Activated T-cell treated with anti-CD3 and anti-CD28 coated beads, Interleukin-2, amount 50 U/mL, for 72 hours (primary cell): ENCODE measurements around the gene FAM13A. TPM values are rescaled to one million over a fixed set of nuclear protein-coding genes. Genes with fewer than 3 reads are reported as not detected.
A peak's percentile ranks its signal among the peaks of the same experiment; 100 is the strongest.

ENCODE experiments used
- ATAC-seq, 2 donors: fragments of 150-1000 bp; cut with Tn5 transposase; replicated peaks in 1 of 2; 2 replicates each; pipeline ENCODE4 v1.10.0; 2021; ENCODE audit warnings: moderate library complexity in 2 of 2, mild to moderate bottlenecking in 1 of 2
- DNase-seq, 2 donors: peaks; one replicate each; pipeline ENCODE4 v3.0.0; 2021 to 2022; ENCODE audit warnings: mixed read lengths in 1 of 2
- H3K27ac Mint-ChIP-seq: one replicate; pipeline ENCODE4 v1.8.0; 2022; ENCODE audit warnings: mild to moderate bottlenecking, moderate library complexity, mixed read lengths
- H3K27me3 Mint-ChIP-seq: one replicate; pipeline ENCODE4 v1.8.0; 2022; ENCODE audit warnings: low read depth, mixed read lengths
- H3K36me3 Mint-ChIP-seq, 2 donors: one replicate each; pipeline ENCODE4 v1.8.0; 2022; ENCODE audit warnings: mixed read lengths in 2 of 2, mild to moderate bottlenecking in 1 of 2; ENCODE audit not compliant: insufficient read depth in 2 of 2
- H3K4me1 Mint-ChIP-seq: one replicate; pipeline ENCODE4 v1.8.0; 2022; ENCODE audit warnings: low read depth, mixed read lengths
- H3K4me3 Mint-ChIP-seq, 2 donors: one replicate each; pipeline ENCODE4 v1.8.0; 2022; ENCODE audit warnings: mild to moderate bottlenecking in 2 of 2, mixed read lengths in 2 of 2, moderate library complexity in 2 of 2
- H3K9me3 Mint-ChIP-seq, 2 donors: one replicate each; pipeline ENCODE4 v1.8.0; 2022; ENCODE audit warnings: mixed read lengths in 2 of 2
- total RNA-seq, 2 donors: library from RNA; stranded (reverse); gene quantifications; one replicate each; pipeline ENCODE4 v1.2.3, GENCODE V29; 2022

FAM13A gene
- total RNA-seq, 2 donors from 2014 or later, result 4.4 to 5.9 TPM

DNA sequence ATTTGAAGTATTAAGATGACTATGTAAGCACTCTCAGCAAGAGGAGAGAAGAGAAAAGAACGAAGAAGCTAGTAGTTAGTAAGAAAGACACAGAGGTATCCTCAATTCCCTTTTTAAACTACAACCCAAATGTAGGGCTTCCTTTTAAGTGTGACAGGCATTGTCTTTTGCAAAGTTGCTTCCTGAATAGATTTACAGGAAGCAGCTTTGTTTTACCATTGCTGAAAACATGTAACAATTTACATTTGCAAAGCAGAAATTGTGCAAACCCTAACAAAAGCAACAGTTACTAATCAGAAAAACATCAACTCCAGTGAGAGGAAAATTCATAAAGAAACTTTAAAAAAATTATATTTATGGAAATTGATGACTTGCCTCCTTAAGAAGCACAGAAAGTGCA lies 96.4 kb downstream of the FAM13A start:
- Mint-ChIP-seq H3K4me3 (no peak overlapping the region), H3K4me1 (peaks cover 24% of the 10 kb centered on the region), H3K27me3 (no peaks in the 10 kb centered on the region), H3K36me3 (no peaks in the 10 kb centered on the region), H3K27ac (no peak overlapping the region), H3K9me3 (no peaks in the 10 kb centered on the region)
- ATAC-seq, result no peak
- no peak for DNase-seq

- H3K9me3 Mint-ChIP-seq, result no peaks in the 10 kb centered on the region
- H3K27me3 Mint-ChIP-seq, result no peaks in the 10 kb centered on the region
- H3K4me1 Mint-ChIP-seq, result peaks cover 12% of the 10 kb centered on the region
- no peak for DNase-seq
- H3K36me3 Mint-ChIP-seq, result no peaks in the 10 kb centered on the region
- H3K27ac Mint-ChIP-seq, result no peak overlapping the region
- ATAC-seq, result no peak
- no peak overlapping the region for H3K4me3 Mint-ChIP-seq
These were observed 98.9 kb downstream of the FAM13A start for GRCh38 chr4:88958080-88958479.

GRCh38 chr4:88957570-88957969 lies 99.4 kb downstream of the FAM13A start:
- no peak for DNase-seq
- no peak overlapping the region for H3K4me3 Mint-ChIP-seq
- H3K36me3 Mint-ChIP-seq, result no peaks in the 10 kb centered on the region
- H3K27me3 Mint-ChIP-seq, result no peaks in the 10 kb centered on the region
- no peak overlapping the region for H3K27ac Mint-ChIP-seq
- no peak for ATAC-seq
- no peaks in the 10 kb centered on the region for H3K9me3 Mint-ChIP-seq
- H3K4me1 Mint-ChIP-seq, result peaks cover 15% of the 10 kb centered on the region

DNA sequence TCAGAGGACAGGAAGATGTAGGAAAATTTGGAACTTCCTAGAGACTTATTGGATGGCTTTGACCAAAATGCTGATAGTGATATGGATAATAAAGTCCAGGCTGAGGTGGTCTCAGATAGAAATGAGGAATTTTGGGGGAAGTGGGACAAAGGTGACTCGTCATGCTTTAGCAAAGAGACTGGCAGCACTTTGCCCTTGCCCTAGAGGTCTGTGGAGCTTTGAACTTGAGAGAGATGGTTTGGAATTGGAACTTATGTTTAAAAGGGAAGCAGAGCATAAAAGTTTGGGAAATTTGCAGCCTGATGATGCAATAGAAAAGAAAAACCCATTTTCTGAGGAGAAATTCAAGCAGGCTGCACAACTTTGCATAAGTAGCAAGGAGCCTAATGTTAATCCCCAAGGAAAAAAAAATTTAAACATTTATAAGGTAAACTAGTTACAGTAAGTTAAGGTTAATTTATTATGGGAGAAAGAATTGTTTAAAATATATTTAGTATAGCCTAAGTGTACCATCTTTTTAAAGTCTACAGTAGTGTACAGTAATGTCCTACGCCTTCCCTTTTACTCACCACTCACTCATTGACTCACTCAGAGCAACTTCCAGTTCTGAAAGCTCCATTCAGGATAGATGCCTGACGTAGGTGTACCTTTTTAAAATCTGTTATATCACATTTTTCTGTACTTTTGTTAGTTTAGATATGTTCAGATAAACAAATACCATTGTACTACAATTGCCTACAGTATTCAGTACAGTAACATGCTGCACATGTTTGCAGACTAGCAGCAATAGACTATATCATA lies 101.2 kb downstream of the FAM13A start:
- ATAC-seq, result no peak
- Mint-ChIP-seq H3K4me1 (peaks cover 15% of the 10 kb centered on the region), H3K27ac (no peak overlapping the region), H3K27me3 (no peaks in the 10 kb centered on the region), H3K36me3 (no peaks in the 10 kb centered on the region), H3K9me3 (no peaks in the 10 kb centered on the region), H3K4me3 (no peak overlapping the region)
- no peak for DNase-seq

DNA sequence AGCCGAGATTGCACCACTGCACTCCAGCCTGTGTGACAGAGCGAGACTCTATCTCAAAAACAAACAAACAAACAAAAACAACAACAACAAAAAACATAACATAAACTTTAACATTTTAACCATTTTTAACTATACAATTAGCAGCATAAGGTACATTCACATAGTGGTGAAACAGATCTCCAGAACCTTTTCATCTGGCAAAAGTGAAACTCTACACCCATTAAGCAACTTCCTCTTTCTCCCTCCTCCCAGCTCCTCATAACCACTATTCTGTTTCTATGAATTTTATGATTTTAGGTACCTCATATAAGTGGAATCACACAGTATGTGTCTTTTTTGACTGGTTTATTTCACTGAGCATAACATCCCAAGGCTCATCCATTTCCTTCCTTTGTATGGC lies 103.6 kb downstream of the FAM13A start:
- no peak overlapping the region for H3K4me3 Mint-ChIP-seq
- ATAC-seq (no peak), DNase-seq (no peak)
- no peaks in the 10 kb centered on the region for H3K9me3 Mint-ChIP-seq
- peaks cover 21% of the 10 kb centered on the region for H3K4me1 Mint-ChIP-seq
- H3K36me3 Mint-ChIP-seq, result no peaks in the 10 kb centered on the region
- no peaks in the 10 kb centered on the region for H3K27me3 Mint-ChIP-seq
- no peak overlapping the region for H3K27ac Mint-ChIP-seq

- H3K27ac Mint-ChIP-seq, result no peak overlapping the region
- H3K27me3 Mint-ChIP-seq, result no peaks in the 10 kb centered on the region
- DNase-seq (no peak), ATAC-seq (no peak)
- H3K4me3 Mint-ChIP-seq, result no peak overlapping the region
- H3K9me3 Mint-ChIP-seq, result no peaks in the 10 kb centered on the region
- H3K4me1 Mint-ChIP-seq, result peaks cover 28% of the 10 kb centered on the region
- no peaks in the 10 kb centered on the region for H3K36me3 Mint-ChIP-seq
These were observed 104.9 kb downstream of the FAM13A start for GRCh38 chr4:88952081-88952480.

- Mint-ChIP-seq H3K9me3 (peaks cover 0 to 1% of the 10 kb centered on the region in 2 donors), H3K4me3 (no peak overlapping the region), H3K4me1 (peaks cover 28% of the 10 kb centered on the region), H3K36me3 (peaks cover 0 to 1% of the 10 kb centered on the region in 2 donors), H3K27me3 (no peaks in the 10 kb centered on the region), H3K27ac (no peak overlapping the region)
- ATAC-seq (no peak), DNase-seq (no peak)
These were observed 107.4 kb downstream of the FAM13A start for GRCh38 chr4:88949605-88950004.

- peak overlapping the region in 1 of 2 donors; percentile 14 for H3K4me3 Mint-ChIP-seq
These were observed 116.5 kb downstream of the FAM13A start for GRCh38 chr4:88940506-88940905.

GRCh38 chr4:88939697-88940096 lies 117.3 kb downstream of the FAM13A start:
- no peak for DNase-seq
- Mint-ChIP-seq H3K4me1 (peaks cover 32% of the 10 kb centered on the region), H3K27me3 (no peaks in the 10 kb centered on the region), H3K36me3 (no peaks in the 10 kb centered on the region), H3K27ac (no peak overlapping the region), H3K9me3 (no peaks in the 10 kb centered on the region), H3K4me3 (no peak overlapping the region)
- ATAC-seq, result no peak

More at GRCh38 chr4:88940506-88940905, 116.5 kb downstream of the FAM13A start:
- Mint-ChIP-seq H3K9me3 (no peaks in the 10 kb centered on the region), H3K27ac (no peak overlapping the region), H3K4me1 (peaks cover 32% of the 10 kb centered on the region), H3K27me3 (no peaks in the 10 kb centered on the region), H3K36me3 (no peaks in the 10 kb centered on the region)
- ATAC-seq, result no peak
- DNase-seq, result no peak

GRCh38 chr4:88938138-88938537 lies 118.8 kb downstream of the FAM13A start:
- Mint-ChIP-seq H3K4me1 (peaks cover 40% of the 10 kb centered on the region), H3K27ac (no peak overlapping the region), H3K4me3 (no peak overlapping the region), H3K27me3 (no peaks in the 10 kb centered on the region), H3K36me3 (no peaks in the 10 kb centered on the region), H3K9me3 (no peaks in the 10 kb centered on the region)
- DNase-seq, result no peak
- no peak for ATAC-seq

DNA sequence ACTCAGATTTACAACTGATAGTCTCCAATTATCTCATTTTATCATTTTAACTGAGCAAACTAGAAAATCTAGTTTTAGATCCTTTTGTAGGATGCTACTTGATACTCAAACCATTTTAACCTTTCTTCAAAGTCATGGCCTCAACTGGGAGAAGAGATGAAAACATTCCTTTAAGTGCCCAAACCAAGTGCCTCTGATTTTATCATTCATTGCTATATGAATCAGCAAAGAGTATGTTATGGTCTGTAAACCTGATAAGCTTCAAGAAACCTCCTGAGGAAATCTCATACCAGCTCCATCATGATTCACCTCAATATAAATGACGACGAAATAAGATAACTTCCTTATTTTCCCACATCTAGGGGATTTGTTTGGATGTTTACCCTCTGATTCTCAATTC lies 119.9 kb downstream of the FAM13A start:
- Mint-ChIP-seq H3K9me3 (no peaks in the 10 kb centered on the region), H3K4me3 (no peak overlapping the region), H3K36me3 (no peaks in the 10 kb centered on the region), H3K27me3 (no peaks in the 10 kb centered on the region), H3K4me1 (peaks cover 35% of the 10 kb centered on the region), H3K27ac (no peak overlapping the region)
- no peak for ATAC-seq
- no peak for DNase-seq

- no peak for DNase-seq
- no peak overlapping the region for H3K4me3 Mint-ChIP-seq
- peaks cover 18% of the 10 kb centered on the region for H3K4me1 Mint-ChIP-seq
- no peak overlapping the region for H3K27ac Mint-ChIP-seq
- H3K36me3 Mint-ChIP-seq, result peaks cover 0 to 3% of the 10 kb centered on the region in 2 donors
- H3K27me3 Mint-ChIP-seq, result no peaks in the 10 kb centered on the region
- ATAC-seq, result no peak
- peaks cover 0 to 2% of the 10 kb centered on the region in 2 donors for H3K9me3 Mint-ChIP-seq
These were observed 123.4 kb downstream of the FAM13A start for GRCh38 chr4:88933414-88934160.

- H3K27ac Mint-ChIP-seq, result no peak overlapping the region
- DNase-seq (no peak), ATAC-seq (no peak)
- H3K9me3 Mint-ChIP-seq, result peaks cover 2% of the 10 kb centered on the region in 2 donors
- peaks cover 0 to 3% of the 10 kb centered on the region in 2 donors for H3K36me3 Mint-ChIP-seq
- H3K27me3 Mint-ChIP-seq, result no peaks in the 10 kb centered on the region
- H3K4me1 Mint-ChIP-seq, result peaks cover 33% of the 10 kb centered on the region
- no peak overlapping the region for H3K4me3 Mint-ChIP-seq
These were observed 128.1 kb downstream of the FAM13A start for GRCh38 chr4:88928852-88929251.
